Neural progenitor cell (in vitro differentiated cells): ENCODE measurements around the gene CCDC181.

Experiments
- EZH2 ChIP-seq: fragments of 200-600 bp; sonication (generic); IDR thresholded peaks from 2 replicates; pipeline ENCODE4 v1.6.1; 2017; ENCODE audit warnings: antibody characterized with exemption, mild to moderate bottlenecking, moderate library complexity
- TF ChIP-seq, protein P1 (sequence below): fragments of 200-600 bp; sonication (generic); IDR thresholded peaks from 2 replicates; pipeline ENCODE4 v1.5.1; 2017; ENCODE audit warnings: antibody characterized with exemption, mild to moderate bottlenecking

DNA sequence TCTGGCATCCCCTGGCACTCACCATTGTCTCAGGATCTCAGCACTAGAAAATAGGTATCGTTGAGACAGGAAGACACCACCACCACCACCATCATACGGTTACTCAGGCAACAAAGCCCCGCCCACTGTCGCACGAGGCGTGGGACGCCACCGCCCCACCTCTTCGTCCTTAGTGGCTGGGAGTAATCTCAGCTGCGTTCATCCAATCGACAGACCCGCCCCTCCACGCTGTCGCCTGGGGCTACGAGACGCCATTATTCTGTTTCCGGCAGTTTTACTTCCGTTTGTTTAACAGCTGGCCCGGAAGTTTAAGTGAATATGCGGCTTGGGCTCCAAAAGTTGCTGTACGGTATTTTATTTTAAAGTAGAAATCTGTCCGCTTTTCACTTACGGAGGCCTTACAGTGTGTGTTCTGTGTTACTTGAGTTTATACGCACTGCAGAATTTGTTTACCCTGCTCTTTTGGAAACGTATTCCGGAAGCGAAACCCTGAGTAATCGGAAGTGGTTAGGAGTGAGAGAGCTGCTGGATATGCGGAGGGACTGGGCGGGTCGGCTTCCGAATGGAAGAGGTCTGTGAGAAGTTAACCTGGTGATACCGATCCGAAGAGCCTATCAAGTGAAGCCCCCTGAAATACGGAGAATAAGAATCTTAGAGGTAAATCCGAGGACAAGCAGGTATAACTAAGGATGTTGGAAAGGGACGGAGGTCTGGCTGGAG lies 59.4 kb downstream of the CCDC181 start, which contains the start of the genes BLZF1 and NME7:
- TF ChIP-seq, protein P1, sequence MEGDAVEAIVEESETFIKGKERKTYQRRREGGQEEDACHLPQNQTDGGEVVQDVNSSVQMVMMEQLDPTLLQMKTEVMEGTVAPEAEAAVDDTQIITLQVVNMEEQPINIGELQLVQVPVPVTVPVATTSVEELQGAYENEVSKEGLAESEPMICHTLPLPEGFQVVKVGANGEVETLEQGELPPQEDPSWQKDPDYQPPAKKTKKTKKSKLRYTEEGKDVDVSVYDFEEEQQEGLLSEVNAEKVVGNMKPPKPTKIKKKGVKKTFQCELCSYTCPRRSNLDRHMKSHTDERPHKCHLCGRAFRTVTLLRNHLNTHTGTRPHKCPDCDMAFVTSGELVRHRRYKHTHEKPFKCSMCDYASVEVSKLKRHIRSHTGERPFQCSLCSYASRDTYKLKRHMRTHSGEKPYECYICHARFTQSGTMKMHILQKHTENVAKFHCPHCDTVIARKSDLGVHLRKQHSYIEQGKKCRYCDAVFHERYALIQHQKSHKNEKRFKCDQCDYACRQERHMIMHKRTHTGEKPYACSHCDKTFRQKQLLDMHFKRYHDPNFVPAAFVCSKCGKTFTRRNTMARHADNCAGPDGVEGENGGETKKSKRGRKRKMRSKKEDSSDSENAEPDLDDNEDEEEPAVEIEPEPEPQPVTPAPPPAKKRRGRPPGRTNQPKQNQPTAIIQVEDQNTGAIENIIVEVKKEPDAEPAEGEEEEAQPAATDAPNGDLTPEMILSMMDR, result no peak
- no peak for TF ChIP-seq EZH2
